GM21723 (cell line): ENCODE results near the gene KREMEN2.

Experiments
- ATAC-seq: cut with Tn5 transposase; IDR thresholded peaks from one replicate; pipeline ENCODE4 v1.9.1; 2021; ENCODE audit warnings: mild to moderate bottlenecking, moderate library complexity; ENCODE audit not compliant: unreplicated experiment

KREMEN2 gene

GRCh38 chr16:2963074-2963722 lies 877 bp upstream of the KREMEN2 start:
- ATAC-seq, result no peak

GRCh38 chr16:2964475-2965336 lies 631 bp downstream of the KREMEN2 start:
- ATAC-seq, result no peak

- no peak for ATAC-seq
Observed at GRCh38 chr16:2966043-2966807, 2.1 kb downstream of the KREMEN2 start.

DNA sequence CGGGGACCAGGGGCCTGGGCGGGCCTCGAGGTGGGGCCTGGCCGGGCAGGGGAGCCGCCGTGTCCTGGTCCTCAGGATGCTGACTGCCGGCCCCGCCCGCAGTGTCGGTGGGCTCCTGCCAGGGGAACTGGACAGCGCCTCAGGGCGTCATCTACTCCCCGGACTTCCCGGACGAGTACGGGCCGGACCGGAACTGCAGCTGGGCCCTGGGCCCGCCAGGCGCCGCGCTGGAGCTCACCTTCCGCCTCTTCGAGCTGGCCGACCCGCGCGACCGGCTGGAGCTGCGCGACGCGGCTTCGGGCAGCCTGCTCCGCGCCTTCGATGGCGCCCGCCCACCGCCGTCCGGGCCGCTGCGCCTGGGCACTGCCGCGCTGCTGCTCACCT lies 2.7 kb downstream of the KREMEN2 start:
- ATAC-seq, result no peak

GRCh38 chr16:2967211-2967631 lies 3.1 kb downstream of the KREMEN2 start:
- no peak for ATAC-seq

GRCh38 chr16:2967721-2968161 lies 3.7 kb downstream of the KREMEN2 start:
- ATAC-seq, result no peak

- no peak for ATAC-seq
Observed at GRCh38 chr16:2968368-2968737, 4.3 kb downstream of the KREMEN2 start.

- ATAC-seq, result peak; percentile 67
Observed at GRCh38 chr16:2968738-2969544, 4.9 kb downstream of the KREMEN2 start, which contains the start of gene PAQR4. Gene PAQR4, plus strand, starts transcription at chr16:2969348. Its CDS starts 327 bp downstream, at chr16:2969675.

- peak; percentile 6 for ATAC-seq
Observed at GRCh38 chr16:2969545-2970521, 5.8 kb downstream of the KREMEN2 start.

GRCh38 chr16:2970563-2970962 lies 6.5 kb downstream of the KREMEN2 start:
- ATAC-seq, result no peak

DNA sequence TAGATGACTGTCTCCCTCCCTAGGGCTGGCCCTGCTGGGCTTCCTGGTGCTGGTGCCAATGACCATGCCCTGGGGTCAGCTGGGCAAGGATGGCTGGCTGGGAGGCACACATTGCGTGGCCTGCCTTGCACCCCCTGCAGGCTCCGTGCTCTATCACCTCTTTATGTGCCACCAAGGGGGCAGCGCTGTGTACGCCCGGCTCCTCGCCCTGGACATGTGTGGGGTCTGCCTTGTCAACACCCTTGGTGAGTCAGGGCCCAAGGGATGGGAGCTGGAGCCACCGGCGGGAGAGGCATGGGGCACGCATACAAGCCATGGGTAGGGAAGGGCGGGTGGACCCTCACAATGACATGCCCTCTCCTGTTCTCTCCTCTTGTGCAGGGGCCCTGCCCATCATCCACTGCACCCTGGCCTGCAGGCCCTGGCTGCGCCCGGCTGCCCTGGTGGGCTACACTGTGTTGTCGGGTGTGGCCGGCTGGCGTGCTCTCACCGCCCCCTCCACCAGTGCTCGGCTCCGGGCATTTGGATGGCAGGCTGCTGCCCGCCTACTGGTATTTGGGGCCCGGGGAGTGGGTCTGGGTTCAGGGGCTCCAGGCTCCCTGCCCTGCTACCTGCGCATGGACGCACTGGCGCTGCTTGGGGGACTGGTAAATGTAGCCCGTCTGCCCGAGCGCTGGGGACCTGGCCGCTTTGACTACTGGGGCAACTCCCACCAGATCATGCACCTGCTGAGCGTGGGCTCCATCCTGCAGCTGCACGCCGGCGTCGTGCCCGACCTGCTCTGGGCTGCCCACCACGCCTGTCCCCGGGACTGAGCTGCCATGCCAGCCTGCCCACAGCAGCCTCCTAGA lies 7.3 kb downstream of the KREMEN2 start:
- ATAC-seq, result no peak

GRCh38 chr16:2971985-2972784 lies 8.1 kb downstream of the KREMEN2 start:
- ATAC-seq, result no peak

- no peak for ATAC-seq
Observed at GRCh38 chr16:2973093-2973492, 9.0 kb downstream of the KREMEN2 start.

- ATAC-seq, result no peak
Observed at GRCh38 chr16:2973605-2974318, 9.7 kb downstream of the KREMEN2 start.

DNA sequence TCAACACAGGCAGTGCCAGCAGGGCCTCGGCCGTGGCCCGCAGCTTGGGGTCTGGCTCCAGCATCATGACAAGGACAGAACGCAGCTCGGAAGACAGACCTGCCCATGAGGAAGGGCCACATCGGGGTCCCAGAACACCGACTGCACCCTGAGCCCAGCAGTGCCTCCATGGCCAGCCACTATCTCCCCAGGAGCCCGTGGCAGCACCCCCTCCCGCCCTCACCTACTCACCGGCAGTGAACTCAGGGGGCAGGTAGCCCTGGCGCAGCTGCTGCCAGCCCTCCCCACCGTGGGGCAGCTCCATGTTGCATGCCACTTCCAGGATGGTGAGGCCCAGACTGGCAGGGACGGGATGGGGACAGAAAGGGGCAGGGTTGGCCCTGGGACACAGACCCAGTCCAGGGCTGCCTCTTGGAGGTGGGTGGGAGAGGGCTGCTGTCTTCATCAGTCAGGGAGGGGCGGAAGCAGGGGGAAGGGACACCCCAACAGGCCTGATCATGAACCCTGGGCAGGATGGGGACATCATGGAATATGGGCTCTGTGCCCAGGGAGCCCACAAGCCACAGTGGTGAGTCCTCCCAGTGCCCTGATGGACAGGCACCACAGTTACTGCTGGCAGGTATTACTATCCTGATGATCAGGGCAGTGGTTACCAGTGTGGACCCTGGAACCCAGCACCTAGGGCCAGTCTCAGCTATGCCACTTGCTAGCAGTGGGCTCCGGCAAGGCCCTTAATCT lies 10.4 kb downstream of the KREMEN2 start:
- ATAC-seq, result no peak

DNA sequence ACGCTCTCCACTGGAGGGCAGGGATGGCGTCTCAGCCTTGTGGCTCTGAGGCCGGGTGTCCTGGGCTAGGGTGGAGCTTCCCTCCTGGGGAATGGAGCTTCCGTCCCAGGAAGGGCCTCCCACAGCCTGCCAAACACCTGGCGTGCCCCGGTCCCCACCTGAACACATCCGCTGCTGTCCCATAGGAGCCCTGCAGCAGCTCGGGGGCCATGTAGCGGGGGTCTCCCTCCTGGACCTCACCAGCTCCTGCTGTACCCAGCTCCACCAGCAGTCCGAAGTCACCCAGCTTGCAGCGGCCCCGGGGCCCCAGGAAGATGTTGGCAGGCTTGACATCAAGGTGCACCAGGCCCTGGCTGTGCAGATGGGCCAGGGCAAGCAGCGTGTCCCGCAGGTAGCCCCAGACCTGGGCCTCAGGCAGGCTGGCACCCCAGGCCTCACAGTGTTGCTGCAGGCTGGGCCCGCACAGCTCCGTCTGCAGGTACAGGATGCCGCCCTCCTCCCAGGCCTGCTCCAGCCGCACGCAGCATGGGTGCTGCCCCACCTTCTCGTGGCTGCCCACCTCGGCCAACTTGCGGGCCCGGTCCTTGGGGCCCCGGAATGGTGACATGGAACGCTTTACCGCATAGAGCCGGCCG lies 11.2 kb downstream of the KREMEN2 start:
- no peak for ATAC-seq
